NCI-H526 treated with DMSO at 0.1 percent for 48 hours (cell line): ENCODE results near the gene NR2C2.

Experiments
- DNase-seq: peaks from one replicate; lab custom pipeline; 2025; lab: John Stamatoyannopoulos, UW

The NR2C2 gene

DNA sequence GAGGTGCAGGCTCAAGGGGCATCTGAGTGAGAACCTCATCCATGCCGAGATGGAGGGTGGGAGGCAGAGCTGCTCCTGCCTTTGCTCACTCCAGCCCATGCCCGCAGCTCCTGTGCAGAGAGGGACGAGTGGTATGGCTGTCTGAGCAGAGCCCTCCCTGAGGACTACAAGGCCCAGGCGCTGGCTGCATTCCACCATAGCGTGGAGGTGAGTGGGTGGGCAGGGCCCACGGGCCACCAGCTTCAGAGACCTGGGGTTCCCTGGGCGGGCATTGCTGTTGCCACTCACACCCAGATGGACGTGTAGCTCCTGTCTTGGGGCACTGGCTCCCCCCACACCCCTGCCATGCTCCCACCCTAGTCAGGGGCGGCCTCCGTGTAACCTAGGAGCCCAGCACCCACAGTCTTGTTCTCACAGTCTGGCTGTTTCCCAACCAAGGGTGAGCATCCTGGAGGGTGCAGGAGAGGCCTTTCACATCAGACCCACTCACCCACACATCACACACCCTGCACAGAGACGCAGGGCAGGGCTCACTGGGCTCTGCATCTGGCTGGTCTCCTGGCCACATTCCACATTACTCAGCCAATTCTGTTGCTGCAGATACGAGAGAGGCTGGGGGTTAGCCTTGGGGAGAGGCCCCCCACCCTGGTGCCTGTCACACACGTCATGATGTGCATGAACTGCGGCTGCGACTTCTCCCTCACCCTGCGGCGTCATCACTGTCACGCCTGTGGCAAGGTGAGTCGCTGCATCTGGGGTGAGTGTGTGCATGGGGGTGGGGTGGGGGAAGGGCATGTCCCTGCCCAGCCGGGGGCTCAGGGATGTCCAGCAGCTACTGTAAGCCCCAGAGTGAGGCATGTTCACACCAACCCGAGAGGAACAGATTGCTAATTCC lies 25.3 kb upstream of the NR2C2 start:
- no peak for DNase-seq

DNA sequence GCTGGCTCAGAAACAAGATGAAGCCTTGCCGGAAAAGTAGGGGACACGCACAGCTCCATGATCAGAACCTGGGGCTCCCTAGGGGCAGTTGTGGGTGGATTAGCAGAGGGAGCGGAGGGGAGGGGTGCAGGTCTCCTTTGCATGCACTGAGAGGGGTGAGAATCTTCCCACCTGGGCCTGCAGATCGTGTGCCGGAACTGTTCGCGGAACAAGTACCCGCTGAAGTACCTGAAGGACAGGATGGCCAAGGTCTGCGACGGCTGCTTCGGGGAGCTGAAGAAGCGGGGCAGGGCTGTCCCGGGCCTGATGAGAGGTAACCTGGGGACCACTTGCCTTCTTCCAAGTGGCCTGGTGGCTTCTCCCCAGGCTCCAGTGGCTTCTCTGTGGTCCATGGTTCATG lies 24.5 kb upstream of the NR2C2 start:
- DNase-seq = no peak

DNA sequence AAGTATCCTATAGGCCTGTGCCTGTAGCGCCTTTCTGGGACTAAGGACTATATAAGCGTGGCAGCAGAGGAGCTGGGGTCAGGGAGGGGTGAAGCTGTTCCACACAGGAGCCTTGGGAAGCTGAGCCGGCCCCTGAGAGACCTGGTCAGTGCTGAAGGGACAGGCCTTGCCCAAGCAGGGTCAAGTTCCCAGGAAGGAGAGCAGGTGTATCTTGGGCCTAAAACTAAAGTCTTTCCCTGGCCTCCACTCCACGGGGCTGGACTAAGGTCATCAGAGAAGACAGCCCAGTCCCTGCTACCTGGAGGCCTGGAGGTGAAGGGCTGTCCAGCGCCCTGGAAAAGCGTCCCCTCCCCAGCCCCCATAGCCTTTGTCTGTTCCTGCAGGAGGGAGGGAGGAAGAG lies 23.9 kb upstream of the NR2C2 start:
- DNase-seq = no peak

GRCh38 chr3:14925729-14926591 lies 21.4 kb upstream of the NR2C2 start:
- DNase-seq = peak; percentile 59

DNA sequence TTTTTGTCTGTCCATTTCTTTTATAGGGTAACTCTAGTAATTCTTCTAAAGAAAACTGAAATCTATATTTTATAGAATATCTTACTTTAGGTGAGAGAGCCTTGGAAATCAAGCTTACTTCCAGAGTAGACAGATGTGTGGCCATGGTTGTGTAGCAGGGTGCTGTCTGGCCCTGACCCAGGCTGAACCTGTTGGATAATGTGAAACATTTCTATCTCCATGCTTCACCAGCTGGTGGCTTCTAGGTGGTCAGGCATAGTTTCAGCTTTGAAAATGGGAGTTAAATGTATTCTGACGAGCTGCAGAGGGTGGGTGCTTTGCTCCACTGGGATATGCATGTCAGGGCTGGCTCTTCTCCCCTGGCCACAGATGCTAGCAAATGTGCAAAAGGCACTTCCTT lies 20.8 kb upstream of the NR2C2 start:
- no peak for DNase-seq

- no peak for DNase-seq
Observed at GRCh38 chr3:14927308-14927707, 20.1 kb upstream of the NR2C2 start.

DNA sequence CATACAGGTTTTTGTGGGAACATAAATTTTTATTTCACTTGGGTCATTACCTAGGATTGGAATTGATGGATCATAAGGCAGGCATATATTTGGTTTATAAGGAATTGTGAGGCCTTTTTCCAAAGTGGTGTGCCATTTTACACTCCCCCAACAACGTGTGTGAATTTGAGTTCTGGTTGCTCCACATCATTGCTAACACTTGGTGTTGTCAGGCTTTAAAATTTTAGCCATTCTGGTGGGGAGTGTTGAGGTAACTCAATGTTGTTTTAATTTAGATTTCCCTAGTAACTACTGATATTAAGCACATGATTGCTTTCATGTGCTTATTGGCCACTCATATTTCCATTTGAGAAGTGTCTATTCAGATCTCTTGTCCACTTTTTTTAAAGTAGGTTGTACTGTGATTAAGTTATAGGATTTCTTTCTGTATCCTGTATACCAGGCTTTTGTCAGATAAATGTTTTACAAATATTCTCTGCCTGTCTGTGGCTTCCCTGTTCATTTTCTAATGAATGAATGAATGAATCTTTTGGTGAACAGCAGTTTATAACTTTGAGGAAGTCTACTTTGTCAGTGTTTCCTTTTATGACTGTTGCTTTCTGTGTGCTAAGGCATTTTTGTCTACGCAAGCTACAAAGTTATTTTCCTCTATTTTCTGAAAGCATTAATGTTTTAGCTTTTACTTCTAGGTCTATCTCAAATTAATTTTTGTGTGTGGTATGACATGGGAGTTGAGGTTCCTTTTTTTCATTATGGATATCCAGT lies 17.9 kb upstream of the NR2C2 start:
- DNase-seq = no peak

DNA sequence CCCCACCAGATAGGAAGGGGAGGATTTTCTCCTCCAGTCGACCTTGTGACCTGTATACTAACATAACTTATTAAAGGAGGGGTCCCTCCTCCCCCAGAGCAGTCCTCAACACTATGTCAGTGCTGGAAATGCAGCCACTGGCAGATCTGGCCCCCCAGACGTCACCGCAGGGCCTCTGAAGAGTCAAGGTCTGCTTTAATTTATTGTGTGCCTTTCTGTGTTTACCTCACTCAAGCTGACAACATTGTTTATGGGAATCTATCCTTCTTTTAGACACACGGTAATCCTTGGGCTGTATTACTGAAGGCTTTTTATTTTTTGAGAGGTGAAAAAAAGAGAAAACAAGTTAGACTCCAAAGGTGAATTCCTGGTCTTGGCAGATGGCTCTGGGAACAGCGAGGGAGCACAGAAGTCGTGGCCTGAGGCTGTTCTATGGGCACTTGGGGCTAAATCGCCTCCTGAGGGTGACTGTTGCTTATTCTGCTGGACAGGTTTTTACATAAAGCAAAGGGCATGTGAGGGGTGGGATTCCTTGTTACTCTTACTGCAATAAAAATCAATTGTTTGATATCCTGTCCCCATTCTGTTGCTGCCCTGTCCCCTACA lies 13.5 kb upstream of the NR2C2 start:
- no peak for DNase-seq

- no peak for DNase-seq
Observed at GRCh38 chr3:14935592-14936345, 11.6 kb upstream of the NR2C2 start.

- DNase-seq = no peak
Observed at GRCh38 chr3:14938954-14939353, 8.4 kb upstream of the NR2C2 start.

- DNase-seq = no peak
Observed at GRCh38 chr3:14941871-14942270, 5.5 kb upstream of the NR2C2 start.

DNA sequence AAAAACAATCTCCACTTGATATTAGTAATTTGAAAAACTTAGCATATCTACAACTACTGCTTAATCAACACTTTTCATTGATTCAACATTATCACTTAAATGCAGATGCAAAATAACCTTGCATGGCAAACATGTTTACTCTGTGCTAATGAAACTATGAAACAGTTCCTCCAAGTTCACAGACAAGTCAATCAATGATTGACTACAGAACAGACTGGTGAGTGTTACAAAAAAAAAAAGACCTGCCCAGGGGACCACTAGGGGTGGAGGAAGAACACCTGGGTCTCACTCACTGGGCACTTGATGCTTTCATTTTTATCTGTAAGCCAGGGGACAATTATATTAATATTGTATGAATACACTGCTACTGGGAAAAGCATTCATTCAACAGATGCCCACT lies 4.3 kb upstream of the NR2C2 start:
- no peak for DNase-seq

- DNase-seq = no peak
Observed at GRCh38 chr3:14946236-14946635, 1.1 kb upstream of the NR2C2 start.

DNA sequence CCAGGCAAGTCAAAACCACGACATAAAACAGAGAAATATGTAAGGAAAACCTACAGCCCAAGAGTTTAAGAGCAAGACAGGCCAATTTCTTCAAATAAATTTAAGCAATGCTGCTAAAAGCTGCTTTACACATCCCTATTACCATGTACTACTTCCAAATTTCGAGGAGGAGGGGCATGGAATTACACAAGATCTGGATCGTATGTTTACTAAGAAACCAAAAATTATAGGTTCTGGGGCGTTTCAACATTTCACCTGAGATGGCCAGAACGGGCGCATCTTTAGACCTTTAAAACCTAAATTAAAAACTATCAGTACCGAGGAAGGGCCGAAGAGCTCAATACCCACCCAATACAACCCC lies 664 bp upstream of the NR2C2 start:
- DNase-seq = no peak

- DNase-seq = peak; percentile 90
Observed at GRCh38 chr3:14947886-14948608, 664 bp downstream of the NR2C2 start.

GRCh38 chr3:14948609-14949038 lies 1.2 kb downstream of the NR2C2 start:
- DNase-seq = no peak

DNA sequence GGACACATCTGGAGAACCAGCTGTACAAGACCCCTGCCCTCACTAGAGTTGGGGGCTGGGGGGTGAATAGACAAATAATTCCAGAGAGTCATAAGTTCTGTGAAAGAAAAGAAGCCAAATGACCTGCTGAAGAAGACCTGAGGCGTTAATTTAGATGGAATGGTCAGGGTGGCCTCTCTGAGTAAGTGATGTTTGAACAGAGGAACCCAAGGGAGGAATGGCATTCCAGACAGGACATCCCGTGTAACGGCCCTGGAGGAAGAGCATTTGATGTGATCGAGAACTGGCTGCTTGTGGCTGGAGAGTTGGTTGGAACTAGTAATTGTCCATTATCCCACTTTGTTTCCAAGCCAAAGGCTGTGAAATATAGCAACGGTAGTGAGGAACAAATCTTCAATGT lies 1.7 kb downstream of the NR2C2 start:
- no peak for DNase-seq

DNA sequence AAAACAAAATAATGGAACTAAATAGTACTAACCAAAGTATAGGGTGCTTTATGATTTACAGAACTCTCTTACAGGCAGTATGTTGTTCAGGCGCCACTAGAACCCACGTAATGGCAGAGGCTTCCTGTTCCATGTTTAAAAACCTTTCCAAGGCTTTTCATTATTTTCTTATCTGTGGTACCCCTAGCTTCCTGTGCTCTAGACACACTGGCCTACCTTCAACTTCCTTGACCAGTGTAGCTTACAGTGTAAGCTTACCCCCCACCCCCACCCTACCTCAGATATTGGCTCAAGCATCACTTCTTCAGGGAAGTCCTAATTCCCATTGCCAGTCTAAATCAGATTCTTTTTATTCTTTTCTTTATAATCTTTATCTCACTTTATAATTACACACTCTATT lies 2.9 kb downstream of the NR2C2 start:
- DNase-seq = no peak

- peak; percentile 38 for DNase-seq
Observed at GRCh38 chr3:14957153-14957552, 9.8 kb downstream of the NR2C2 start.

DNA sequence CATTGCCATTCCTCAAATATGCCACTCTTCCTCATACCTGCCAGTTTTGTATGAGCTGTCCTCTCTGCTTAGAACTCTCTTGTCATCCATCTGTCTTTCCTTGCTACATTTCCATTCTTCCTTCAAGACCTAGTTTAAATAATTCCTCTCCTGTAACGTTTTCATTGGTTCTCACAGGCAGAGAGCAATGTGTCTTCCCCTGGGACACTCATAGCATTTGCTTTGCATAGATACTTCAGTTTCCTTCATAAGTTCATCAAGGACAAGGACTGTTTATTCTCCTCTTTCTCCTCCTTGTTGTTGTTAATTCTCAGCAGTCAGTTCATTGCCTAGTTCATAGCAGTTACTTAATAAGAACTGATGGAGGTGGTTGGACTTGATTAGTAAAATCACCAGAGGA lies 10.5 kb downstream of the NR2C2 start:
- DNase-seq = peak; percentile 15
